Measurements from ENCODE around the gene ARAP3.
A peak's percentile ranks its signal among the peaks of the same experiment; 100 is the strongest.
"Not testable (repeated sequence)": the region's sequence is repeated elsewhere in the genome, so short reads cannot be mapped to it uniquely, and the experiment has no call there.

ARAP3 gene

DNA sequence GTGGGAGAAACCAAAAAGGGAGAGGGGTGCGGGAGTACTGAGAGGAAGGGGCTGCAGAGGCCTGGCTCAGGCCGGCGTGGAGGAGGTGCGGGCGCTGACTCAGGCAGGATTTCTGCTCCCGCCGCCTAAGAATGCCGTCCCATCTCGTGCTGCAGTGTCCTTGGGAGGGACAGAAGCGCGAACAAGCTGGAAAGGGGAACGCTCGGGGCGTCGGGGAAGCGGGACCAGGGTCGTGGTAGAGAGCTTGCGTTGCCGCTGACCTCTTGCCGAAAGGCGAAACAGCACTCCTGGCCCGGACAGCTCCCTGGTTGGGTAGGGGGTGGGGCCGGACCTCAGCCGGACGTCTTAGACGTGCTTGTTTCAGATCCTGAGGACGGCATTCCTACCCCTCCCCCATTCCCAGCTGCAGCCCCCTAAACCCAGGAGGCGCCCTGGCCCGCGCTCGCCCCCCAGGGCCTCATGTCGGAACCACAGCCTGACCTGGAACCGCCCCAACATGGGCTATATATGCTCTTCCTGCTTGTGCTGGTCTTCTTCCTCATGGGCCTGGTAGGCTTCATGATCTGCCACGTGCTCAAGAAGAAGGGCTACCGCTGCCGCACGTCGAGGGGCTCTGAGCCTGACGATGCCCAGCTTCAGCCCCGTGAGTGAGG, 44.1 kb downstream of the ARAP3 start:
- DNase-seq = peak; percentile 68 to 74

DNA sequence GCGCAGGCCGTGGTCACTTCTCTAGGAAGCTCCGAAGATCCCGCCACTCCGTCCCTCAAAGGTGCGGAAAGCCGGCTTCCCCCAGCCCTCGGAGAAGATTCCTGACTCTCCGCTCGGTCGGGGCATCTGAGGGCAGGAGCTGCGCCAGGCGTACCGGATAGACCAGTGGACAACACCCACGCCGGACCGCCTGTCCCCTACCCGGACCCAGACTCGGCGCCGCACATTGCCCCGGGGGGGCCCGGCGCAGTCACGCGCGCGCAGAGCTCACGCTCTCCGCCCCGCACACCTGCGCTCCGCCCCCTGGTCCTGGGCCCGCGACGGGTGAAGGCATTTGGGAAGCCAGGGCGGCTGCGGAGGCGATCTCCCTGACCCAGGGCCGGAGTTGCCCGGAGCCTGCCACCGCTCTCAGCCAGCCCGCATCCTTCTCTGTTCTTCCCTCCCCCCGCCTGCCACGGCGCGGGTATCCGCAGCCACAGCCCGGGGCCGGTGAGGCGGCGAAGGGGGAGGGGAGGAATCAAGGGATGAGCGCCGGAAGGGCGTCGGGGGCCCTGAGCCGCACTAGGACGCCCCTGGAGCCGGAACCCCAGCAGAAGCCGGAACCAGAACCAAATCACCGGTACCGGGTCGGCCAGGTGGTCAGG, 44.8 kb downstream of the ARAP3 start:
- no peak for DNase-seq

DNA sequence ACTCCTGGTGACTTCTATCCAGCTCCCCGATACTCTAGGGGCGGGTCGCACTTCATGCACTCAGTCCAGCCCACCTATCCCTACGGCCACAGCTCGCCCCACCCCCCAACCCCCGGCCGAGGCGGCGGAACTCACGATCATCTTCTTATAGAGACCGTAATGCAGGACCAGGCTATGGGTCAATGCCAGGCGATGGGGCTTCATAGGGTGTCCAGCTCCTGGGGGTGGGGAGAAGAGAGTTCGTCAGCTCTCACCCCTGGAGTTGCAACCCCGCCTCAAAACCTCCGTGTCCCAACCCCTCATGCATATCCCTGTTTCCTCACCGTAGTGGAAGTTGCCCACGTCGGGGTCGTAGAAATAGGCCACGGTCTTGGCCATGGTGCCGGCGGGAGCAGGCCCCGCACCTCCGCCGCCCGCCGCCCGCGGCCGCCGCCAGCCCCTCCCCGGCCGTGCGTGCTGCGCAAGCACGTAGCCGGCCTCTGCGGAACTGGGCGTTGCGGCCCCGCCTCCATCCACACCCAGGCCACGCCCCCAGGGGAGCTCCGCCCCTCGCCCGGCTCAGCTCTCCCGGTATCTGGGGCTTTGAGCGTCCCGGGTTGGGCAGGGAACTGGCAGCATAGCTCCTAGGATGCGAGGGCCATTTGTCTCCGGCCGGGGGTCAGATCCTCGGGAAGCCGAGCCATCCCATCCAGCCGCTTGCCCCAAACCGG, 45.5 kb downstream of the ARAP3 start, which contains the start of the genes HDAC3 and RELL2:
HDAC3 (minus strand) TSS at position 437 of the 710 bp plus-strand sequence; CDS start at position 378, 59 bp downstream.
RELL2 (plus strand) TSS at position 585 of the 710 bp plus-strand sequence. CDS start 1,229 bp downstream, outside the sequence.
- peak; percentile 72 to 74 for DNase-seq

DNA sequence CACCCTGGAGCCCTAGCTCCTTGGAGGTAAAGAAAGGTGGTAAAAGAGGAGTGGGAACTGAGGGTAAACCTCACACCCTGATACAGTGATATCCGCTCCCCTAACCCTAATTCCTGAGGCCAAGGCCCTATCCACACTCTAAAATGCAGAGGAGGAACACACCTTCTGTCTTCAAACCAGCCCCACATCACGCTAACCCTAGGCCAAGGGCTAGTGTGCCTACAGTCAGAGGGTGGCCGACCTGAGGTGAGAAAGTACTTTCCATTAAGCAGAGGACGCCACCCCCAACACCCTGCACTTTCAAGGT, 46.0 kb downstream of the ARAP3 start:
- peak in 1 of 2 experiments; percentile 32 for DNase-seq

DNA sequence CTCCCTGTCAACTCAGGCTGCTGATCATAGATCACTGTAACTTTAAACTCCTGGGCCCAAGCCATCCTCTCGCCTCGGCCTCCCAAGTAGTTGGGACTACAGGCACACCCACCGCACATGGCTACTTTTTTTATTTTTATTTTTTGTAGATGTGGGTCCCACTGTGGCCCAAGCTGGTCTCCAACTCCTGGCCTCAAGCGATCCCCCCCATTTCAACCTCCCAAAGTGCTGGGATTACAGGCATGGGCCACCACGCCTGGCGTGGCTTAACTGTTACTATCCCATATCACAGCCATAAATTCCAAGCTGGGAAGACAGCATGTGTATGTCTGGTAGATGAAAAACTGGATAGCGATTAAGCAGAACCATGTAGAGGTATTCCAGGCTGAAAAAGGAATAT, 46.4 kb downstream of the ARAP3 start:
- DNase-seq = no peak

DNA sequence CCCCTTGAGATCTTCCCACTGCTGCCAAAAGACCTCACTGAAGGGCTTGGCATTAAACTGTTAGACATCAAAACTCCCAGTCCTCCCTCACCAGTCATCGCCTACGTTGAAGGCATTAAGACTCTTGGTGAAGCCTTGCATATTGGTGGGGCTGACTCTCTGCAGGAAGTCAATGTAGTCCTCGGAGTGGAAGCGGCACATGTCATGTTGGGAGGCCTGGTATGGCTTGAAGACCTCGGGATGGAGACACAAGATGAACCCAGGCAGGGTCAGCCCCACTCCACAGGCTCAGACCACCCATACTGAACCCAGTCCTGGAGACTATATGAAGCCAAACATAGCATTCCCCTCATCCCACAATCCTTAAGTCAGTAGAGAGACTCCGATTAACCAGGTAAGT, 47.3 kb downstream of the ARAP3 start:
- DNase-seq = no peak

DNA sequence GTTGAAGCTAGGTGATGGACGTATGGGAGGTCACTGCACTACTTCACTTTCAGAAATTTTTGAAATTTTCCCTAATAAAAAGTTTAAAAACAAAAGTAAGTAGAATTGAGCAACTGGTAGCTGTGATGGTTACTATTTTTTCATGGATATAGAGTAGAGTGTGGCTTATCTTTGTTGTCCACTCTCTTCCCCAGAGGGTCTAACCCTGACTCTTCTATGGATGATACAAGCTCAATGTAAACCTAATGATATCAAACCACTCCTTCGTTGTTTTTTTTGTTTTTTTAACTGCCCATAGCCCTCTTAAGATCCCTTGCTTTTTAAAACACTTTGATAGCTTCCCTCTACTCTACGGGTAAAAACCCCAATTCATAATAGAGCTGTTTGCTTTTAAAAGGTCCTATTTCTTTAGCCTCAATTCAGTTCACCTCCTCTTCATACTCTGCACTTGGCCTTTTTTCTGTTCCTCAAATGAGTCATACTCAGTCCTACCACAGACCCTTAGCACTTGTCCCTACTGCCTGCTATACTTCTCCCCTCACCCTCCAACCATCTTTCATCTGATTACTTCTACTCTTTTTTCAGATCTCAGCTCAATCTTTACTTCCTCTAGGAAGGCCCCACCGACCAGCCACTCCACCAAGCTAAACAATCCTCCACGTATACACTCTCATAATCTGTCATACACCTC, 48.0 kb downstream of the ARAP3 start:
- DNase-seq = peak; percentile 16 to 19

DNA sequence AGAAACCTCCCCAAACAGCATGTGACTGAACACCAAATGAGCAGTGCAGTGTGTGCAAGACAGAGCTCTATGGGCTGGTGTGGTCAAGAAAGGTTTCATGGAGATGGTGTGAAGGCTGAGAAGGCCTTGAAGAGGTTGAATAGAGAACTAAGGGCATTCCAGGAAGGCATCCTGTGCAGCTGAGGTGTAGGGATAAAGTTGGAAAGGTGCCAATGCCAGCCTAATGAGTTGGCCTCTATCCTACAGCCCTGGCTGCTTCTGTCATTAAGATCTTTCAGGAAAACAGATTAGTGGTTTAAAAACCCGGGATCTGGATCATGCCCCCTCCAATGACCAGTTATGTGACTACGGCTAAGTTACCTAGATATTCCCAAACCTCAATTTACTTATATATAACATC, 49.4 kb downstream of the ARAP3 start:
- no peak for DNase-seq

DNA sequence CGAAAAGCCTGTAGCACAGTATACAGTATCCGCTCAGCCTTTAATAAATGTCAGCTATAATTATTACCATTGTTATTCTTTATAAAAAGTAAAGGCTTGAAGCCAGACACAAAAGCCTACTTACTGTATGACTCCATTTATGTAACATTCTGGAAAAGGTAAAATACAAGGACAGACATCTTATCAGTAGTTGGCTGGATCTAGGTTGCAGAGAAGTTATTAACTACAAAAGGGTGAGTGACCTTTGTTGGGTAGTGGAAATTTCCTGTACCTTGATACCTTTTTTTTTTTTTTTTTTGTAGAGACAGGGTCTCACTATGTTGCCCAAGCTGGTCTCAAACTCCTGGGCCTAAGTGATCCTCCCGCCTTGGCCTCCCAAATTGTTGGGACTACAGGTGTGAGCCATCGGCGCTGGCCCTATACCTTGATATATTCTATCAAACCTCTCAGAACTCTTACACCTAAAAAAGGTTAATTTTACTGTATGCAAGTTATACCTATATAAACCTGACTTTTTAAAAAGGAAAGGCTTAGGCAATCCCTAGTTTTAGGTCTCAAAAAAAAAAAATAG, 51.4 kb downstream of the ARAP3 start:
- no peak for DNase-seq

DNA sequence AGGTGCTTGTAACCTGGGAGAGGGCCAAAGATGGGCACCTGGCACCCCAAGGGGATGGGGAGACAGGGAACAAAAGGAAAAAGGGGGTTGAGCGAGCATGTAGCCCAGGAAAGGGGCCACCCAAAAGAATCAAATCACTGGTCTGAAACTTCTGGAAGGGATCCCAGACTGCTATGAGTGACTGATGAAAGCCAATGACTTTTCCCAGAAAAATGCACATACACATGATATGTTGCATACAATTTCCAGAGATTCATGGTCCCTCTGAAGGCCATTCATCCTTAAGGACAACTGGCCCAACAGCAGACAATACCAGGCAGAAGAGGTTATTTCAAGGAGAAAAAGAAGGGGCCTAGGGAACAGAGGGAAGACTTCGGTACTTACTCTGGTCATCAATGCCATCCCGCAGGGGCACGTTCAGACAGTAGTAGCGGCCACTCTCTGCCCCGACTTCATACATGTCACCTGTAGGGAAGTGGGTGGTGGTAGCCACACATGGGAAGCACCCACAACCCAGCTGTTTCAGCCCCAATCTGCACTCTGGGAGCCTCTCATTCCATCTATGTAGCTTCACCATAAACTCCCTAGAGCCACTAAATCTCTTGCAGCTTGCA, 53.7 kb downstream of the ARAP3 start:
- DNase-seq = no peak

DNA sequence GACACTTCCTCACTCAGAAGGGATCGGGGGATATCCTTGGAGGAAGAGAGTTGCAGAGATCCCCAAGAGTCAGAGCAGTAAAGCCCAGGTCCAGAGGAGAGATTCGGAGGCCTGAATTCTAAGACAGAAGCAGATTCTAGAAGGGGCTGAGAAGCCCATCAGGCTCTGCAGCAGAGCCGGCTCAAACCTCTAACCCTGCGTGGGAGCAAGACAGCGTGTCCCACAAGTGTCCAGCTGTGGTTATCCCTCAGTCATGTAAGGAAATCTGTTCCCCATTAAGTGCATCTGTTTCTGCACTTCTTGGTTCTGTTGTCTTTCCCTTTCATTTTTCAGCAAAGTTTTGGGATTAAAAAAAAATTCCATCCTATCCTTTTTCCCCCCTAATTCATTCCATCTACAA, 58.4 kb downstream of the ARAP3 start:
- no peak for DNase-seq

DNA sequence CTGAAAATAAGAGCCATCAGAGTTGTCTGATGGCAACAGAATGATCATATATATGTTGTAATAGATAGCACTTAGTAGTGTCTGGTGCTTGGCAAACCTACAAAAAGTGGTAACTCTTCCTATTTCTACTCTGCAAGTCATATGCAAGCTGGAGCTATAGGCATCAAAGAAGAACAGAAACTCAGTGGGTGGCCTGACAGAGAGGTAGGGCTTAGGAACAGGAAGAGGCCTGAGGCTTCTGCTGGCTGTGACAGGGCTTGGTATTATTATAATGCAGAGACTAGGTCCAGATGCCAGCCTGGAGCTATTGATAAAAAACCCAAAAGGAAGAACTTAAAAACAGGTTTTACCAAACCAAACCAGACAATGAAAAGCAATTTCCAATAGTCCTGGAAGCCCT, 58.8 kb downstream of the ARAP3 start:
- no peak for DNase-seq

DNA sequence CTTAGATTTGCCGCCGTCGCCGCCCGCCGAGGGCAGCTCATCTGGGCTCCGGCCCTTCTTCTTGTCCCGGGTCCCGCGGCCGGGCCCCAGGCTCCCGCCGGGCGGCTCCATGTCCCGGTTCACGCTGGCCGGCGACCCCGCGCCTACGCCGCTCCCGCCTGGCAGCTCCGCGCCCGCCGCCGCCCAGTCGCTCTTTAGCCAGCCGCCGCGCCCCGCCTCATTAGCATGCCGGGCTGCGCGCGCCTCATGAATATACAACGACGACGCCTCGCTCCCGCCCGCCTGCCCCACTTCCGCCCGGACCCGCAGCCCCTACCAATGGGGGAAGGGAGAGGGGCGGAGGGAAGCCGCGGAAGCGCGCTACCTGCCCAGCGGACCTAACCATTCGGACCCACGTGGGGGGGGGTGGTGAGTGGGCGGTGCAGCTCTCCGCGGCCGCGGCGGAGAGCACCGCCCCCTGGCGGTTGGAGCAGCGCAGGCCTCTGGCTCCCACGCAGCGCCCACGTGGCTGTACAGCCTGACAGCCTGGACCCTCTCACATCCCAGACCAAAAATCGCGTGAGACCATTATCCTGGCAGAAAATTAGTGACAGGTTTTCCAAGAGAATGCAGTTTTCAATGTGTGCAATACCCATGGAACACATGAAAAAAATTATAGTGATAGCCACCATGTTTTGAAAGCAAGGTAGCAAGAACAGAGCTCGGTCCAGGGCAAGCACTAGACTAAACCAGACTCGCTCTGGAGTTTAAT, 63.1 kb downstream of the ARAP3 start, which contains the start of gene DIAPH1:
DIAPH1 (minus strand) TSS at position 197 of the 751 bp plus-strand sequence; CDS start at position 111, 86 bp downstream.
- DNase-seq = peak; percentile 92

DNA sequence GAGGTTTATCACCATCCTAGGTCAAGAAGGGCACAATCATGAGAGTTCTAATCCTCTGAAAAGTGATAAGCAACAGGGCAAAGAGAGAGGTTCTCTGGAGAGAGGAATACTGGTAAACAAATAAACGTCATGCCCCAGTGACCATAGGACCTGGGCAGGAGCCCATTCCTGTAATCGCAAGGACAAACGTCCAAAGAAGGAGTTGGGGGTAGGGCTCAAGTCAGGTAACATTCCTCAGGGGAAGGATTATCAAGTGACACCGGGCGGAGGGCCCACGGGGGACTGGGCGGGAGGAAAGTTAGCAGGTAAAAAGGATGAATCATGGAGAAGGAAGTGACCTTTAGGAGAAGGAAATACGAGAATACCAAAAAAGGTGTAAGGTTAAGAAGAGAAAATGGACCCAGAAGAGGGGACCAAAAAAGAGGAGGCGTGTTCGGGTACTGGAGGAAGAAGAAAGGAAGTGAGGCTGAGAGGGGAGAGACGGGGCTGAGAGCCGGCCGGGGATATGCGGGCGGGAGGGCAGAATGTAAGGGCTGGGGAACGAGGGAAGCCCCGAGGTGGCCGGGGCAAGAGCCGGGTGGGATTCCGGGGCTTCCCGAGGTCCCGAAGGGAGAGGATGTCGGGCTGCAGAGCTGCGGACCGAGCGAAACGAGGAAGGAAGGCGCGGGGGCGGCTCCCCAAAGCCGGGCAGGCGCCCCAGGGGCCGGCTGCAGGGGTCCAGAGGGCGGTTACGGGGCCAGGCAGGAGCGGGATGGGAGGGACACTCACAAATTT, 63.8 kb downstream of the ARAP3 start:
- peak; percentile 52 to 60 for DNase-seq

DNA sequence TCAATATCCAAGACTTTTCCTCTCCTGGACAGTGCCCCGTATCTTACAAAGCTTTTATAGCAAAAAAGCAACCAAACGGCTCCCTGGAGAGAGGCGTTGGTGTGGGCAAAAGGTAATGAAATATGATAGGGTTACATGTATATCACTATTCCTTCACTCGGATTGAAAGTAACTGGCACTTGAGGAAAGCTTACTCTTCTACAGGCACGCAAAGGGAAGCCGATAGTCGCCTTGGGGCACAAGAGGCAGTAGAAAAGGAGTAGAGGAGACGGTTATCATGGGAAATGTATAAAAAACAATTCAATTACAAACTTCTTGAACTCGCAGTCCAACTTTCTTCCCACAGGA, 64.4 kb downstream of the ARAP3 start:
- peak in 1 of 2 experiments; percentile 35 for DNase-seq

DNA sequence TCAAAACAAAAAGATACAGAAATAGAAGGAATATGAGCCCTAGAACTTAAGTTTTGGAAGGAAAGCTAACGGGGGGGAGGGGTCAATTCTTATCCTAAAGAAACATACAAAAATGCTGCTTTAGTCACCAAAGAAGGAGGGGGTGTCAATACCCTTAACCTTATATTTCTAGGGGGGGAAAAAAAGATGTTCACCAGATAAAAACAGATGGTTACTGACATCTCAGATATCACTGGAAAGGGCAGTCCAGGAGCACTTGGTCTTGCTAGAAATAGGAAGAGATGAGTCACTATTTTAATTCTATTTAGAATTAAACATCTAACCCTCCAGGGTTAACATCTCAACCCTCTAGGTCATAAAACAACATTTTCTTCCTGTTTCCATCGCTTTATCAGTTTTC, 64.9 kb downstream of the ARAP3 start:
- DNase-seq = no peak

DNA sequence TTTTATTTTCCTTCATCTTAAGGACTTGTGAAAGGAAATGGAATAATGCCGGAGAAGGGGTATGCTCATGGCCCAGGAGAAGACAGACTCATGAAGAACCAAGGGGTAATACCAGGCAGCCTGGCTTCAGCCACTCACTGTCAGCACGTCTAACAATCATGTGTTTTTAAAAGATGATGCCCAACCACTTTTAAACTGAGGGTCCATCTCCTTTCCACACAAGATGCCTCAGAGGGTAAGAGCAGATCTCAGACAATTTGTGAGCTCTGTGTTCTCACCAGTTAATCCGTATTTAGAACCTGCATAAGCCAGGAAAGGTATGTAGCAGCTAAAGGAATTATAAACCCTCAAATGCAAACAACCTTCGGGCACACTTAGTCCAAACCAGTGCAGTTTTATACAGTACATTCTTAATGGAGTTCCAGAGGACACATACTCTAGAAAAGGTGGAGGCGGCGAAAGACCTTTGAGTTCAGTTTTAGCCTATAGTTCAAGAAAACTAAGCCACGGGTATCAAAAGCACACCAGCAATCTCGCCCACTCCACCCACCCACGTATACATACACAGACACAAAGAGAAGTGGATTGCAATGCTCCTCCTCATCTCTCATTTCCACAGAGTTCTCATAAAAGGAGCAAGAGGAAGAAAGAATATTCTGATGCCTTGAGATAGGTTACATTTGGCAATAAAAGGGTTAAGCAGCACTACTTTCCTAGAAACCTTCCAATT, 65.9 kb downstream of the ARAP3 start:
- DNase-seq = no peak

DNA sequence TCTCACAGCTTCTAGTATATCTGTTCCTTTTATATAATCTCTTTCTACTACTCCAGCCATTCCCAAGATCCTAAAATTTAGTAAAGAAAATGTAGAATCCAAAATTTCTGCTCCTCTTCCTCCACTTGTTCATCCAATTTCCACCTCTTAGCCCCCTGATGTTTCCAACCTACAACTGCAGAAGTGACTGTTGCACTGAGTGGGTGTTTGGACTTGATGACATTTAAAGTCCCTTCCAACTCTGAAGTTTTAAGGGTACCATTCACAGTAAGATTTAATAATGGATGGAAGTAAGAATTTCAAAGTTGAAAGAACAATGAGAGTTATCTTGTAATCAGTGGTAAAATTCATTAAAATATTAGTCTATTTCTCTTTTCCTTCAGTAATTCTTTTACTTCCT, 68.7 kb downstream of the ARAP3 start:
- DNase-seq = no peak

DNA sequence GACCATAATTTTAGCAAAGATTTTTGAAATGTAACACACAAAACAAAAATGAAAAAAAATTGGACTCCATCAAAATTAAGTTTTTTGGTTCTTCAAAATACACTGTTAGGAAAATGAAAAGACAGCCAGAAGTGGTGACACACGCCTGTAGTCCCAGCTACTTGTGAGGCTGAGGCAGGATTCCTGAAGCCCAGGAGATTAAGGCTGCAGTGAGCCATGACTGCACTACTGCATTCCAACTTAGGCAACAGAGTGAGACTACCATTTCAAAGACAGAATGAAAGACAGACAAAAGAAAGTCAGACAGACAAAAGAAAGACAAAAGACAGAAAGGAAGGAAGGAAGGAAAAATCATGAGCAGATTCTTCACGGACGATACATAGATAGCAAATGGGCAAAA, 70.7 kb downstream of the ARAP3 start:
- no peak for DNase-seq

DNA sequence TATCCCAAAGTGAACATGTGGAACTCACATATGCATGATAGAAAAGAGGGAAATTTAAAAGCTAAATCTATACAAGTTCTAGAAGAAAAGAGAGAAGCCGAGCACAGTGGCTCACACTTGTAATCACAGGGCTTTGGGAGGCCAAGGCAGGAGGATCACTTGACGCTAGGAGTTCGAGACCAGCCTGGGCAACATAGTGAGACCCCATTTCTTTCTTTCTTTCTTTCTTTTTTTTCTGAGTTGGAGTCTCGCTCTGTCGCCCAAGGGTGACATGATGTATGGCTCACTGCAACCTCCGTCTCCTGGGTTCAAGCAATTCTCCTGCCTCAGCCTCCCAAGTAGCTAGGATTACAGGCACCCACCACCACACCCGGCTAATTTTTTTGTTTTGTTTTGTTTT, 72.1 kb downstream of the ARAP3 start:
- DNase-seq = not testable (repeated sequence)

Data from Kasumi-1 (cell line).